GM21360 (cell line): Measurements from ENCODE around the gene TM7SF3.
"Not testable (repeated sequence)": the region's sequence is repeated elsewhere in the genome, so short reads cannot be mapped to it uniquely, and the experiment has no call there.

Experiments used
- ATAC-seq: cut with Tn5 transposase; IDR thresholded peaks from one replicate; pipeline ENCODE4 v1.9.1; 2021; ENCODE audit warnings: mild to moderate bottlenecking, moderate library complexity; ENCODE audit not compliant: unreplicated experiment

The TM7SF3 gene

DNA sequence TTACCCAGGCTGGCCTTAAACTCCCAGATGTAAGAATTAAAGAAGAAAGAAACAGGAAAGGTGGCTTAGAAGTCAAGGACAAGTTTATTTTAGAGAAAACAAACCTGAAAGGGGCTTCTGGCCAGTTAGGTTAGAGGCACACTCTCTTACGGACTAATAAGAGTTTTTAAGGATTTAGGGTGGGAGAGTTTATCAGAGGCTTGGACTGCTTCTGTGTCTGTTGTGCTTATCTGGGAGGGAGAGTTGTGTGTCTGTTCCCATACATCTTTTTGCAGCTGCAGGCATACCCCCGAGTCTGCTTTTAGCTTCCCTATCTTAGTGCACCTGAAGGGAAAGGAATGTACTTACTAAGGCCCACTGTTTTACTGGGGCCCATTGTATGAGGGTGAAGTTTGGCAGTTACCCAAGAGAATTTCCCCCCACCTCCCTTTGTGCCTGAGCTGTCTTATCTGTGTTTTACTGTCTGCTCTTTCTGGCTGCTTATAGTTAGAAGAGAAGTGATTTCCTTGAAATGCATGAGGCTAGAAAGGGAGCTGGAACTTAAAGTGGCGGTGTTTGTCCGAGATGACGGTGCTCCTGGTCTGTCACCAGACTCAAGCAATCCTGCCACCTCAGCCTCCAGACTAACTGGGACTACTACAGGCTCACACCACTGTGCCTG lies 3.1 kb upstream of the TM7SF3 start:
- ATAC-seq, result not testable (repeated sequence)

DNA sequence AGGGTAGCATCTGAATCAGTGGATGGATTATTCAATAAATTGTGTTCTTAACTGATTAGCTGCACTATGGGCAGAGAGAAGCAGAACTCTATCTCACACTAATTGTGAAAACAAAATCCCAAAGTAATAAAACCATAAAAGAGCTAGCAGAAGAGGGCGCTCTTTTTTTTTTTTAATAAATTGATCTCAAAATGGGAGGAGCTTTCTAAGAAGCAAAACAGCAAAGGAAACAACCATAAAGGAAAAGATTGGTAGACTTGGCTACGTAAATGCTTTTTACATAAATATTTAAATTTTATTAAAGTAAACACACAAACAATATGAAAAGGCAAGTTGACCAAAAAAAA lies 1.5 kb upstream of the TM7SF3 start:
- ATAC-seq, result no peak

DNA sequence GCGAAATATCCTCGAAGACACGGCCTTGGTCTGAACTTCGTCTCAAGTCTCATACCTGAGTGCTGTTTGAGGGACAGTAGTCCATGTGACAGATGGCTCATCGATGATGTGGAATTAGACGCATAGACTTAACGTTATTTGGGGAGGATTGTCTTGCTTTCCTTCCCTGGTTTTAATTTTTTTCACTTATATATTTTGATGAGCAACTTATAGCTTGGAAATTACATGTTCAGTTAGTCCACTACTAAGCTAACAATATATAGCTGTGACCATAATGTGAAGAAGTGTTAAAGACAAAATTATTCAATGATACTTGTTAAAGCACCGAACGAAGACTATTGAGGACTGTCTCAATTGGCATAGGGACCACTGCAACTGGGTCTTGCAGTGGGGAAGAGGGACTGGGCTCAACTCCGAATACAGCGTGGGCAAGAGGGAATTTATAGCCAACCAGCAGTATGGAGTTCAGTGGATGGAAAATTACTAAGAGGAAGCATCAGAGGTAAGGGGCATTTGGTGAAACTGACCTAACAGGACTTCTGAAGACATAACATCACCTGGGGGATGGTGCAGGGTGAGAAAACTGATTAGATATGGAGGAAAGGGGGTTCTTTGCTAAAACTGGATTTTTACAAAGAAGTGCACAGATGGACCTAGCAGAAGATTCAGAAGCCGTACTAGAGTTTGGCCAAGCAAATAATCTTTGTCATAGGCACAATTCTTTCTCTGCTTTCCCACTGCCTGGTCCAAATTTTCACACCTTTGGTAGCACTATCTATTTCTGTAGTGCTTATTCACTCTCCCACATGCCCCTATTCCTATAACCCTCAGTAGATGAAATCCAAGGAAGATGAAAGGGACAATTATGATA lies 910 bp upstream of the TM7SF3 start:
- no peak for ATAC-seq

DNA sequence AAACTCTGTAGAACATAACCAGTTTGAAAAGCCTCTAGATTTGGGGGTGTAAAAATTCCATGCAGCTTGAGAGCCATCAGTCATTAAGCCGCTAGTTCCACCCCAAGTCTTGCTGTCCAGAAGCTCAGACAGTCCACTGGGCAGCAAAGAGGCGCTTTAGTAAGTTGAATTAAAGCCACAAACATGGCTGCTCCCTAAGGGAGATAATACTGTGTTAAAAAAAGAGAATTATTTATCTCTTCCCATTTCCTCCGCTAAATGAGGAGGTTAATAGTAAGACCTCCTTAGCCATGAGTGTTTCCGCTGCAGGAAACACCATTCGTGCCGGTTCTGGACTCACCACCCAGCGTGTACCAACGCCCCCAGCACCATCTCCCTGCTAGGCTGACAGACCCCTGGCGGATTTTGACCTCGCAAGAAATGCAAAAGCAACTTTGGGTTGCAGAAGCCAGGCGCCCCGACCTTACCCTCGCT lies 536 bp downstream of the TM7SF3 start:
- ATAC-seq, result peak; percentile 13

DNA sequence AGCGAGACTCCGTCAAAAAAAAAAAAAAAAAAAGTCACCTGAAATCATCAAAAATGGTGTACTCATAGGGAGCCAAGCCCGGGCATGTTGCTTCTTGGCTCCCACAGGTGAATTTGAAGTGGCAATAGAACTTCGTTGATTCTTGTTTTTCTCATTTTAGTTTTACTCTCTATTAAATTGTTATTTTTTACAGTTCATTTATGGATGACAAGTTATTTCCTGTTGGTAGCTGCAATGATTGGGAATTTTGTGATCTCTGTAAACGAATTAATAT lies 1.3 kb downstream of the TM7SF3 start:
- ATAC-seq, result no peak

DNA sequence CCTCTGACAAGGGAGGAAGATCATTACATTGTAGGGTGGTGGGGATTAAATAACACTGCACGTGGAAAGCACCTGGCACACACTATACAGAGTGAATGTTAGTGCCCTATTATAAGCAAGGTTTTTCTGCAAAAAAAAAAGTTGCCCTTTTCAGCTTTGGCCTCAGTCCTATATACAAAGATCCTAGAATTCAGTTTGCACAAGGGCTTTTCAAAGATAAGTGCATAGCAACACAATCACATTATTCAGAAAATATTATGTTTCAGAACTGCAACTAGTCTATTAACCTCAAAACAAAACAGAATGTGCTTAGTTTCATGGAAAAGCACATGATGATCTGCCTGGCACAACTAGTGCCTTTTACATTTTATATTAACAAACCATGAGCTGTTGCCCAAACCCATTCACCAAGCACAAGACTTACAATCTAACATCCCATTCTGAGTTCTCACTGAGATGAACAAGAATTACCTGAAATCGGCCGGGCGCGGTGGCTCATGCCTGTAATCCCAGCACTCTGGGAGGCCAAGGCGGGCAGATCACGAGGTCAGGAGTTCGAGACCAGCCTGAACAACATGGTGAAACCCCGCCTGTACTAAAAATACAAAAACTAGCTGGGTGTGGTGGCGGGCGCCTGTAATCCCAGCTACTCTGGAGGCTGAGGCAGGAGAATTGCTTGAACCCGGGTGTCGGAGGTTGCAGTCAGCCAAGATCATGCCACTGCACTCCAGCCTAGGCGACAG lies 1.8 kb downstream of the TM7SF3 start:
- ATAC-seq, result no peak

DNA sequence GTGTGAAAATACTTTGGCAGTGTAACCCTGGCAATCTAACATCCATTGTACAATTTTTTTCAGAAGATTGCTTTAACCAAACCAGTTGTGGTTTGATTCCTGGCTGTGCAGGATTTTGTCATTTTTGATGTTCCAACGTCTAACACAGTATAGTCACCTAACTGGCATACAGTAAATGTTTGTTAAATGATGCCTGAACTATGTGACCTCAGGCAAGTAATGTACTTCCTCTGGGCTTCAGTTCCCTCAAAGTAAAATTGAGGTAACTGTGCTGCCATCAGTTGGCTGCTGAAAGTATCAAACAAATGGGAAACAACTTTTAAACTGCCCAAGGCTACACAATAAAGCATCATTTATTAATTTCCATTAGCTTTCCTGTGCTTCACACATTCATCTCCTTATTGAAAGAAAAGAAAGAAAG lies 4.3 kb downstream of the TM7SF3 start:
- ATAC-seq, result no peak

DNA sequence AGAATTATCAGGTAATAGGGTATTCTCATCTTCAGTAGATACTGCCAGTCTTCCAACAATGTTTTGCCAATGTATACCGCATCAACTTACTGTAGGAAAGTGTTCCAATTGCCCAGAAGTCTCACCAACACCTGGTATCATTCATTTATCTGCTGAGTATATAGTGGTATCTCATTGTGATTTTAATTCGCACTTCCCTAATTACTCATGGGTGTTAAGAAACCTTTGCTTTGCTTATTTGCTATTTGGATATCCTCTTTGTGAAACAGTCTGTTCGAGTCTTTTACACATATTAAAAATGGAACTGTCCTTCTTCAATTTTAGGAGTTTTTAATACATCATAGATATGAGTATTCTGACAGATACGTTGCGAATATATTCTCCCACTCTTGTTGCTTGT lies 6.1 kb downstream of the TM7SF3 start:
- ATAC-seq, result no peak

DNA sequence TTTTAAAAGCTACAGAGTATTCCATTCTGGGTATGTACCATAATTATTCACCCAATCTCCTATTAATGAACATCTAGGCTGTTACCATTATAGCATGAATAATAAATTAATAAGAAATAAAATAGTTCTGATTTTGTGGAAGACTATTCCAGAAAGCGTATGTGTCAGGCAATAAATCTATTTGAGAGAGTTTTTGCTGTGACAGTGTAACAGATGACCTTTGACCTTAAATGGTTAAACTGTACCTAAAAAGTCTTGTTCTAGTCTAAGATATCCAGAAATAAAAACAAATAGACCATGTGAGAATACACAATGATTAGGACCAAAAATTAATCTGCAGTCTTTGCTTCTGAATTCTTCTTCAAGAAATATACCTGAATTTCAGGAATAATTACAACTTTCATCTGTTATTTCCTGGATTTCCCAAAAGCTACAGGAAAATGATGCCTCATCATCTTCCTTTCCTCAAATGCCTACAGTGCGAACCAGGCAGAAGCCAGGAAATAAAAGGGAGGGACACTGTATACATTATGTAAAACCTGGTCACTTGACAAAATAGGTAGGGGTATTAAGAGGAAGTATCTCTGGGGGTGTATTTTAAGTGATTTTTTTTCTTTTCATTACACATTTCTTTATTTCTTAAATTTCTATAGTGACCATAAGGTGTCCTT lies 7.3 kb downstream of the TM7SF3 start:
- ATAC-seq, result no peak

DNA sequence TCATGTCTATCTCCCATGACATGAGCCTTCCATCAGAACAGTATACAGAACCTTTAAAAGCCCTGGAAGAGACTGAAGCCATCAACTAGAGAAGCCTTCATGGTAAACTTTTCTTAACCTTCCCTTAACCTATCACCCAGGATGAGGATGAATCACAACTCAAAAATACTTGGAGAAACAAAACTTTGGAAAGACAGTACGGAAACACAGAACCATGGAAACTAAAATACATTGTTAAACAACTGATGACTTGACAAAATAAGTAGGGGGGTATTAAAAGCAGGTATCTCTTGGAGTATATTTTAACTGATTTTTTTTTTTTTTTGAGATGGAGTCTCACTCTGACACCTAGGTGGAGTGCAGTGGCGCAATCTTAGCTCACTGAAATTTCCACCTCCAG lies 8.7 kb downstream of the TM7SF3 start:
- no peak for ATAC-seq

DNA sequence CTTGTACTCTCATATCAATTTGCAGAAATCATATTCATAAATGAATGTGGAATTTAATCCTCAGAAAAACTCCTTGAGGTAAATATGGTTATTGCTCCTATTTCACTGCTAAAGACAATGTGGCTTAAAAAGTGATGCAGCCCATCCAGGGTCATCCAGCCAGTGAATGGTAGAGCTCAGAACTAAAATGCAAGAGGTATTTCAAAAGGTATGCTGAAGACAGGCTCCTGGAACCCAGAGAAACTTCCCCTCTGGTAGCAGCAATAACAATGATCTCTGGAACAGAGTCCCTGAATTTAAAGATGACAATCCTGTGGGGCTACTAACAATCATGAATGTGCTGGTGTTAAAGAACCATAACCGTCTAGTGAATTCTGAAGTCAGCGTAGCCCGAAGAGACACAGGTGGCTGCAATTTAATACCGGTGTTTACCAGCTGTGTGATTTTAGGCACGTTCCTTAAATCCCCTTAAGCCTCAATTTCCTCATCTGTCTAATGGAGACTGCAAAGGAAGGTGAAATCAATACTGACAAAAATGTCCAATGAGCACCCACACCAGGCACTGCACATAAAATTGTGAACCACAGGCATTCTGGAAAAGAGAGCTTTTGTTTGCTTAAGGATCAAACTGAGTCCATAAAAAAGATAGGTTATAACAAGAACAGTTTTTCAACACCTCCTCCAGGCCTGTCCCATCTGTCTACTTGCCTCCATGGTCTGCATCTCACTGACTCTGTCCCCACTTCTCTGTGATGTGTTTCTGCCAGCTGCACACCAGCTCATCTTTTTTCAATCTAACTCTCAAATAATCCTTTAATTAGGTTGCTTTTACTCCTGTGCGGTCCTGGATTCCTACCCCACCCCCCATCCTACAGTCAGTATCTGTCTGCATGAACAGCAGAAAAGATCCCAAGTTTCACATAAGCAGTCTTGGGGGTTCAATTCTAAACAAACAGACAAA lies 10.5 kb downstream of the TM7SF3 start:
- no peak for ATAC-seq

DNA sequence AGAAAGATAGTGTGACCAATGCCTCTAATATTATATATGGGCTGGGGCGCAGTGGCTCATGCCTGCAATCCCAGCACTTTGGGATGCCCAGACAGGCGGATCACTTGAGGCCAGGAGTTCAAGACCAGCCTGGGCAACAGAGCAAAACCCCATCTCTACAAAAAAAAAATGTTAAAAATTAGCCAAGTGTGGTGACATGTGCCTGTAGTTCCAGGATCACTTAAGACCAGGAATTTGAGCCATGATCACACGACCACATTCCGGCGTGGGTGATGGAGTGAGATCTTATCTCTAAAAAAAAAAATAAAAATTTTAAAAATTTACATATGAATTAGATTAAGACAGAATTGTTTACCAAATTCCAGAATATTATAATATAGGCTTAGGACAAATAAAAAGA lies 12.0 kb downstream of the TM7SF3 start:
- no peak for ATAC-seq

DNA sequence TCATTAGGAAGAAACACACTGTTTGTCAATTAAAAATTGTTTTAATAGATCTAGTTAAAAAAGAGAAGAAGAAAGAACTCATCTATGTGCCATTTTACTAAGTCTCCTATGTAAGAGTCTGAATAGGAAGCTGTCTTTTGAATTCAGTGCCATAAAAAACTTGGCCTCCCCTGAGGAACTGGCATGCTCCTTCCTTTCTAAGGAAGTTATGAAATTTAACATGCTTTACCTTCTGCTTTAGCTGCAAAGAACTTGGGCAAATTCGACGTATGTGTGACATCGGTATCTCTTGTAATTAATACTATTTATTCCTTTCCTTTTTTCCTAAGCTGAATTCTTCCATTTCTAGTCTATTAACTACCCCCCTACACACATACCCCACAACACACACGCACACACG lies 12.5 kb downstream of the TM7SF3 start:
- ATAC-seq, result no peak

DNA sequence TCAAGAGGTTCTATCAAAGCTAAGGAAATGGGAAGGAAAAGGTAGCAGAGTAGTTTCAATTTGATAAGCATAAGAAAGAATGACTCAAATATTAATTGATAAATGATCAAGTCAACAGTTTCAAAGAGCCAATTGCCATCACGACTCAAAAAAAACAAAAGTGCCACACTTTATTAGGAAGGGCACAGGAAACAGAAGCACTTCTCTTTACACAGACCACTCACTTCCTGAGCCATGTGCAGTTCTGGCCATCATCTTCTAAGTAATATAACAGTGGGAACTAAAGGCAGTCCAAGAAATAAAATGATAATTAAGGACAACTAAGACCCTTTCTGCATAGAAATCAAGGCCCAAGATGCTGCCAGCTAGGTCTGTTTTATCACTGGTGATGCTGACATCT lies 13.2 kb downstream of the TM7SF3 start:
- ATAC-seq, result no peak

DNA sequence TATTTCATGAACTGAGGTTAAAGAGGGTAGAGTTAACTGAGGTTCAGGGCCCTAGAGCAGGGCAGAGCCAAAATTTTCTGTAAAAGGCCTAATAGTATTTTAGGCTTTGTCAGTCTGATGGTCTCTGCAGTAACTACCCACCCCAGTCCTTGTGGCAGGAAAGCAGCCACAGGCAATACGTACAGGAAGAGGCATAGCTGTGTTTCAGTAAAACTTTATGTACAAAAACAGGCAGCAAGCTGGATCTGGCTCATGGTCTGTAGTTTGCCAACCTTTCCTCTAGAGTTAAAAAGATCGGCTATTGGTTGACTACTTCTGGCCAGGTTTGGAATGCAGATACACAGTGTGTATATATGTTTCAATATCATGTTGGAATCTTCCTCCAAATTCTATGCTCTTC lies 17.2 kb downstream of the TM7SF3 start:
- no peak for ATAC-seq

DNA sequence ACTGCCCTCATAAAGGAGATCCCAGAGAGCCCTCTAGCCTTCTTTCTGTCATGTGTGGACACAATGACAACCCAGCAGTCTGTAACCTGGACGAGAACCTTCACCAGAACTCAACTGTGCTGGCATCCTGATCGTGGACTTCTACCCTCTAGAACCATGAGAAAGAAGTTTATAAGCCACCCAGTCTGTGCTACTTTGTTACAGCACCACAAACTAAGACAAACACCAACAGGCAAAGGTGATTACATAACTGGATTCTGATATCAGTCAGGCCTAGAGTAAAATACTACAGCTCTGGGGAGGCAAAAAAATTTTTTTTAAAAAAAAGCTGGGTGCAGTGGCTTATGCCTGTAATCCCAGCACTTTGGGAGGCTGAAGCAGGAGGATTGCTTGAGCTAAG lies 18.5 kb downstream of the TM7SF3 start:
- no peak for ATAC-seq

DNA sequence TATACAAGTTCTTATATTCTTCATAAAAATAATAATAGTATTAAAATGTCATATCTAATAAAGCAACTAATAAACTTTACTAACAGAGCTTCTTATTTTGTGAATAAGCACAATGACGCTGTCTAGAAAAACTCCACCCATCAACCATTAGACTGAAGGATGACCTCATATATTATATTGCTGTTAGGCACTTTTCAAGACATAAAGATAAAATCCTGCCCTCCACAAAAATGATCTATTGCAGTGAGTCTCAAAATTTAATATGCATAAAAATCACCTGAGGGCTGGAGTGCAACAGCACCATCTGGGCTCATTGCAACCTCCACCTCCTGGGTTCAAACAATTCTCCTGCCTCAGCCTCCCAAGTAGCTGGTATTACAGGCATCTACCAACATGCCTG lies 20.1 kb downstream of the TM7SF3 start:
- ATAC-seq, result no peak

DNA sequence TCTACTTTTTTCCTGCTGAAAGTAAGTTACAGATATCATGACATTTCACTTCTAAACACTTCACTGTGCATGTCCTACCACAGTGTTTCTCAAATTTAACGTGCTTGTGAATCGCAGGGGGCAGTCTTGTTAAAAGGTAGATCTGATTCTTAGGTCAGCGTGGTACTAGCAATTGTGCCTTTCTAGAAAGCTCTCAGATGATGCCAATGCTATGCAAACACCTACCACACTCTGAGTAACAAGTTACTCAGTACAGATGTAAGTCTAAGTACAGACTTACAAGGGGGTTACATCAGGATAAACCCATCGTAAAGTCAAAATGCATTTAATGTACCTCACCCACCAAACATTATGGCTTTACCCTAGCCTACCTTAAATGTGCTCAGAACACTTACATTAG lies 22.4 kb downstream of the TM7SF3 start:
- no peak for ATAC-seq

DNA sequence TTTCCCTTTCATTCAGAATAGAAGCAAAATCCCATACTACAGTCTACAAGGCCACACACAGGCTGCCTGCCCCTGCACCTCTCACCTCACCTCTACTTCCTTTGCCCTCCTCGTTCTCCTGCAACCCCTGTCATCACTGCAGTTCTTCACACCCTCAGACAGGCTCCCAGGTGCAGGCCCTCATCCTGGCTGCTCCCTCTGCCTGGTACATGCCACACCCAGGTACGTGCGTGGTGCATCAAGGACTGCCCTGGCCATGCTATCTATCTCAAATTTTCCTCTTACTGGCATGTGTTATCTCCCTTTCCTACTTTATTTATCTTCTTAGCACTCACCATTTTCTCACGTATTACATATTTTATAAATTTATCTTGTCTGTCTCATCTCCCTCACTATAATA lies 24.3 kb downstream of the TM7SF3 start:
- no peak for ATAC-seq

DNA sequence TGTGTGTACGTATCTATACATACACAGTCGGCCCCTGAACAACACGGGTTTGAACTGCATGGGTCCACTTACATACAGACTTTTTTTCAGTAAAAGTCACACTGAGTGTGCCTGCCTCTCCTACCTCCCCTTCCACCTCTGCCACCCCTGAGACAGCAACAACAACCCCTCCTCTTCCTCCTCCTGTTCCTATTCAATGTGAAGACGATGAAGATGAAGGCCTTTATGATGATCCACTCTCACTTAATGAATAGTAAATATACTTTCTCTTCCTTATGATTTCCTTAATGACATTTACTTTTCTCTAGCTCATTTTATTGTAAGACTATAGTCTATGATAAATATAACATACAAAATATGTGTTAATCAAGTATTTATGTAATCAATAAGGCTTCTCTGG lies 25.5 kb downstream of the TM7SF3 start:
- no peak for ATAC-seq
